ENCODE data around the gene PSMB10. TPM values are rescaled to one million over a fixed set of nuclear protein-coding genes. Genes with fewer than 3 reads are reported as not detected.

Gene PSMB10
- total RNA-seq, 1 experiment from 2014 or later = 41.0 TPM

GRCh38 chr16:67922740-67923139 lies 13.9 kb downstream of the PSMB10 start:
- no peaks in the 10 kb centered on the region for H3K9me3 ChIP-seq (ENCODE audit: control insufficient read depth in 1 of 2, insufficient read depth in 1 of 2, low read depth in 1 of 2, low read length in 2 of 2)
- ATAC-seq (no peak), DNase-seq (ENCODE audit: low read depth, low spot score) (no peak)
- H3K9me2 ChIP-seq (ENCODE audit: insufficient read depth) = no peaks in the 10 kb centered on the region
- no peak overlapping the region for H3K27ac ChIP-seq (ENCODE audit: low read depth, low read length)
- TF ChIP-seq, protein P1, sequence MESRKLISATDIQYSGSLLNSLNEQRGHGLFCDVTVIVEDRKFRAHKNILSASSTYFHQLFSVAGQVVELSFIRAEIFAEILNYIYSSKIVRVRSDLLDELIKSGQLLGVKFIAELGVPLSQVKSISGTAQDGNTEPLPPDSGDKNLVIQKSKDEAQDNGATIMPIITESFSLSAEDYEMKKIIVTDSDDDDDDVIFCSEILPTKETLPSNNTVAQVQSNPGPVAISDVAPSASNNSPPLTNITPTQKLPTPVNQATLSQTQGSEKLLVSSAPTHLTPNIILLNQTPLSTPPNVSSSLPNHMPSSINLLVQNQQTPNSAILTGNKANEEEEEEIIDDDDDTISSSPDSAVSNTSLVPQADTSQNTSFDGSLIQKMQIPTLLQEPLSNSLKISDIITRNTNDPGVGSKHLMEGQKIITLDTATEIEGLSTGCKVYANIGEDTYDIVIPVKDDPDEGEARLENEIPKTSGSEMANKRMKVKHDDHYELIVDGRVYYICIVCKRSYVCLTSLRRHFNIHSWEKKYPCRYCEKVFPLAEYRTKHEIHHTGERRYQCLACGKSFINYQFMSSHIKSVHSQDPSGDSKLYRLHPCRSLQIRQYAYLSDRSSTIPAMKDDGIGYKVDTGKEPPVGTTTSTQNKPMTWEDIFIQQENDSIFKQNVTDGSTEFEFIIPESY (IDR thresholded peaks at IDR 0.05; ENCODE audit: extremely low read depth, insufficient replicate concordance, low read length) = no peak
- TF ChIP-seq JUND (IDR thresholded peaks at IDR 0.05) (no peak), FOSL1 (IDR thresholded peaks at IDR 0.05; ENCODE audit: low read depth) (no peak), SIN3A (IDR thresholded peaks at IDR 0.05; ENCODE audit: low read depth) (no peak), CEBPB (IDR thresholded peaks at IDR 0.05; ENCODE audit: low read depth) (no peak), ZFX (IDR thresholded peaks at IDR 0.05) (no peak), POLR2A (IDR thresholded peaks at IDR 0.05; ENCODE audit: borderline replicate concordance, extremely low read depth, insufficient read depth, insufficient read length) (no peak), CBX3 (IDR thresholded peaks at IDR 0.05; ENCODE audit: low read depth) (no peak), SRF (IDR thresholded peaks at IDR 0.05; ENCODE audit: low read depth) (no peak), EGR1 (IDR thresholded peaks at IDR 0.05; ENCODE audit: low read depth) (no peak), SP1 (IDR thresholded peaks at IDR 0.05; ENCODE audit: low read depth) (no peak)
- RAD21 ChIA-PET (ENCODE audit: low non-redundant PET in 1 of 2, low total read pairs in 2 of 2, uncharacterized antibody in 2 of 2, unreplicated experiment in 2 of 2) = no interaction called here
- POLR2A ChIA-PET = no interaction called here
- intact Hi-C loops (cut with micrococcal nuclease) = no loop called here
- H3K27me3 ChIP-seq (ENCODE audit: insufficient read depth, low read length) = no peaks in the 10 kb centered on the region
- H3K36me3 ChIP-seq (ENCODE audit: control insufficient read depth in 1 of 2, insufficient read depth in 2 of 2, low read length in 2 of 2) = no peaks in the 10 kb centered on the region
- CTCF ChIA-PET = interaction anchor here (1.4 kb wide), 1 partner anchor 39 kb away, joined by 3 read pairs; no protein-coding TSS in a partner anchor
- peaks cover 4 to 6% of the 10 kb centered on the region in 2 experiments for H3K4me1 ChIP-seq (ENCODE audit: control insufficient read depth in 1 of 2, insufficient read depth in 2 of 2, low read length in 2 of 2)
- no peak overlapping the region for H3K4me2 ChIP-seq (ENCODE audit: low read length)
- H3K9ac ChIP-seq (ENCODE audit: low read length) = no peak overlapping the region
- no peaks in the 10 kb centered on the region for H4K20me1 ChIP-seq (ENCODE audit: insufficient read depth)
- BruUV-seq (replicated peaks) = no TSS peak
- no peak overlapping the region for H2AFZ ChIP-seq (ENCODE audit: low read depth, low read length, poor library complexity, severe bottlenecking)
- H3K79me2 ChIP-seq (ENCODE audit: insufficient read depth, low read length) = no peaks in the 10 kb centered on the region
- no peak overlapping the region for H3K4me3 ChIP-seq (replicated peaks in 1 of 2; ENCODE audit: low read depth in 1 of 2, low read length in 2 of 2)

DNA sequence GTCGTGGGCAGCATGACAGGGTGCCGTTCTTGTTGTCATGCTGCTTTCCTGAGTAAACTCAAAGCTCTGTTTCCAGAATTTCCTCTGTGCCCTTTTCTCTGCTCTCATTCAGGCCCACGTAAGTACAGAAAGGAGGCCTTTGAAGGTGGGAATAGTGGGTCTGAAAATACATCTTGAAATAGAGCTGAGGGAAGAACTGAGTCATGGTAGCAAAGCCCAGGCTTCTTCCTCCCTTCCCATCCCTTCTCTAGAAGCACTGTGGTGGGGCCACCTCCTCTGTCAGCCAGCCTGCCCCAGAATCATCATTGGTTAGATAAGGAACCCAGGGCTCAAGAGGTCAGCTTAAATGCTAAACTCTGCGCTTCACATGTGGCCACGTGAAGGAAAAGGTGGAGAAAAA lies 14.4 kb downstream of the PSMB10 start:
- Histone ChIP-seq H3K36me3 (ENCODE audit: control insufficient read depth in 1 of 2, insufficient read depth in 2 of 2, low read length in 2 of 2) (no peaks in the 10 kb centered on the region), H3K9me3 (ENCODE audit: control insufficient read depth in 1 of 2, insufficient read depth in 1 of 2, low read depth in 1 of 2, low read length in 2 of 2) (no peaks in the 10 kb centered on the region), H3K9ac (ENCODE audit: low read length) (no peak overlapping the region), H3K4me1 (ENCODE audit: control insufficient read depth in 1 of 2, insufficient read depth in 2 of 2, low read length in 2 of 2) (peaks cover 9 to 11% of the 10 kb centered on the region in 2 experiments), H3K4me3 (replicated peaks in 1 of 2; ENCODE audit: low read depth in 1 of 2, low read length in 2 of 2) (no peak overlapping the region), H3K9me2 (ENCODE audit: insufficient read depth) (no peaks in the 10 kb centered on the region), H3K27me3 (ENCODE audit: insufficient read depth, low read length) (no peaks in the 10 kb centered on the region), H3K79me2 (ENCODE audit: insufficient read depth, low read length) (no peaks in the 10 kb centered on the region), H4K20me1 (ENCODE audit: insufficient read depth) (no peaks in the 10 kb centered on the region), H3K4me2 (ENCODE audit: low read length) (no peak overlapping the region), H3K27ac (ENCODE audit: low read depth, low read length) (no peak overlapping the region), H2AFZ (ENCODE audit: low read depth, low read length, poor library complexity, severe bottlenecking) (no peak overlapping the region)
- ChIA-PET RAD21 (ENCODE audit: low non-redundant PET in 1 of 2, low total read pairs in 2 of 2, uncharacterized antibody in 2 of 2, unreplicated experiment in 2 of 2) (no interaction called here), CTCF (interaction anchor here (1.4 kb wide), 1 partner anchor 39 kb away, joined by 3 read pairs; no protein-coding TSS in a partner anchor), POLR2A (no interaction called here)
- ATAC-seq = no peak
- DNase-seq (ENCODE audit: low read depth, low spot score) = no peak
- no peak for TF ChIP-seq ELF1 (IDR thresholded peaks at IDR 0.05; ENCODE audit: borderline replicate concordance, low read depth)
- TF ChIP-seq, protein P2, sequence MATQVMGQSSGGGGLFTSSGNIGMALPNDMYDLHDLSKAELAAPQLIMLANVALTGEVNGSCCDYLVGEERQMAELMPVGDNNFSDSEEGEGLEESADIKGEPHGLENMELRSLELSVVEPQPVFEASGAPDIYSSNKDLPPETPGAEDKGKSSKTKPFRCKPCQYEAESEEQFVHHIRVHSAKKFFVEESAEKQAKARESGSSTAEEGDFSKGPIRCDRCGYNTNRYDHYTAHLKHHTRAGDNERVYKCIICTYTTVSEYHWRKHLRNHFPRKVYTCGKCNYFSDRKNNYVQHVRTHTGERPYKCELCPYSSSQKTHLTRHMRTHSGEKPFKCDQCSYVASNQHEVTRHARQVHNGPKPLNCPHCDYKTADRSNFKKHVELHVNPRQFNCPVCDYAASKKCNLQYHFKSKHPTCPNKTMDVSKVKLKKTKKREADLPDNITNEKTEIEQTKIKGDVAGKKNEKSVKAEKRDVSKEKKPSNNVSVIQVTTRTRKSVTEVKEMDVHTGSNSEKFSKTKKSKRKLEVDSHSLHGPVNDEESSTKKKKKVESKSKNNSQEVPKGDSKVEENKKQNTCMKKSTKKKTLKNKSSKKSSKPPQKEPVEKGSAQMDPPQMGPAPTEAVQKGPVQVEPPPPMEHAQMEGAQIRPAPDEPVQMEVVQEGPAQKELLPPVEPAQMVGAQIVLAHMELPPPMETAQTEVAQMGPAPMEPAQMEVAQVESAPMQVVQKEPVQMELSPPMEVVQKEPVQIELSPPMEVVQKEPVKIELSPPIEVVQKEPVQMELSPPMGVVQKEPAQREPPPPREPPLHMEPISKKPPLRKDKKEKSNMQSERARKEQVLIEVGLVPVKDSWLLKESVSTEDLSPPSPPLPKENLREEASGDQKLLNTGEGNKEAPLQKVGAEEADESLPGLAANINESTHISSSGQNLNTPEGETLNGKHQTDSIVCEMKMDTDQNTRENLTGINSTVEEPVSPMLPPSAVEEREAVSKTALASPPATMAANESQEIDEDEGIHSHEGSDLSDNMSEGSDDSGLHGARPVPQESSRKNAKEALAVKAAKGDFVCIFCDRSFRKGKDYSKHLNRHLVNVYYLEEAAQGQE (IDR thresholded peaks at IDR 0.05; ENCODE audit: low read depth) = no peak
- TF ChIP-seq, protein P3, sequence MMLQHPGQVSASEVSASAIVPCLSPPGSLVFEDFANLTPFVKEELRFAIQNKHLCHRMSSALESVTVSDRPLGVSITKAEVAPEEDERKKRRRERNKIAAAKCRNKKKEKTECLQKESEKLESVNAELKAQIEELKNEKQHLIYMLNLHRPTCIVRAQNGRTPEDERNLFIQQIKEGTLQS (IDR thresholded peaks at IDR 0.05) = no peak
- no peak for TF ChIP-seq ZFX (IDR thresholded peaks at IDR 0.05)
- TF ChIP-seq CTCF (IDR thresholded peaks at IDR 0.05 in 2 of 3, conservative IDR thresholded peaks at IDR 0.05 in 1 of 3; ENCODE audit: borderline replicate concordance in 1 of 3, insufficient read depth in 1 of 3, low read depth in 2 of 3, low read length in 2 of 3) = no peak
- no peak for TF ChIP-seq FOSL1 (IDR thresholded peaks at IDR 0.05; ENCODE audit: low read depth)
- no TSS peak for BruUV-seq (replicated peaks)
- intact Hi-C loops (cut with micrococcal nuclease) = no loop called here

Data from HCT116 (cell line).